ENCODE results near the gene GFPT2.
A peak's percentile ranks its signal among the peaks of the same experiment; 100 is the strongest.

The GFPT2 gene

GRCh38 chr5:180353048-180353979, at the start of gene GFPT2:
TSS of gene GFPT2 (minus strand) at chr5:180353336. CDS start at chr5:180353217, 119 bp downstream.
- peak; percentile 76 for DNase-seq

- DNase-seq, result no peak
Measured at GRCh38 chr5:180402716-180403115, 49.6 kb upstream of the GFPT2 start.

DNA sequence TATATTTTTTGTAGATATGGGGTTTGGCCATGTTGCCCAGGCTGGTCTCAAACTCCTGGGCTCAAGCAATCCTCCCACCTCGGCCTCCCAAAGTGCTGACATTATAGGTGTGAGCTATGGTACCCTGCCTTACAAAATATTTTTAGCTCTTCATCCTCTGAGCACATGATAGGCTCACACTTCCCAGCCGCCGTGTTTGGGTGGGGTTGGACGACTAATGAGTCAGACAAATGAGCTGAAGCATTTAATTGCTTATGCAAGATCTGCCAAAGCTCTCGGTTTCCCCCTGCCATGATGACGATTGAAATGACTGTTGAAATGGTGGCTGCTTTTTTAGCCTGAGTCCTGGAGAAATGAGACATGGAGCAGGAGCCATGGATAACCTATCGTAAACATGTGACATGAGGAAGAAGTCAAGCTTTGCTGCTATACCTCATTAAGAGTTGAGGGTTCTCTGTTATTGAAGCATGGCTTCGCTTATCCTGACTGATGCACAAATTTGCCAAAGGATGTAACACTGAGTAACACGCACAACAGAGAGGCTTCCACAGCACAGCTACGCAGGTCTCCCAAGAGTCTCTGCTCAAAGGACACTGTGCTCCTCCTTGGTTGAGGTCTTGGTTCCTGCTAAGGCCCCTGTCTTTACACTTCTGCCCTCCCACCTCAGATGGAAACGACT, 48.2 kb upstream of the GFPT2 start:
- no peak for DNase-seq

GRCh38 chr5:180400416-180400815, 47.3 kb upstream of the GFPT2 start:
- DNase-seq, result no peak

GRCh38 chr5:180399401-180400215, 46.5 kb upstream of the GFPT2 start:
- DNase-seq, result no peak

- no peak for DNase-seq
Measured at GRCh38 chr5:180396926-180397325, 43.8 kb upstream of the GFPT2 start.

GRCh38 chr5:180395540-180396274, 42.6 kb upstream of the GFPT2 start:
- DNase-seq, result no peak

DNA sequence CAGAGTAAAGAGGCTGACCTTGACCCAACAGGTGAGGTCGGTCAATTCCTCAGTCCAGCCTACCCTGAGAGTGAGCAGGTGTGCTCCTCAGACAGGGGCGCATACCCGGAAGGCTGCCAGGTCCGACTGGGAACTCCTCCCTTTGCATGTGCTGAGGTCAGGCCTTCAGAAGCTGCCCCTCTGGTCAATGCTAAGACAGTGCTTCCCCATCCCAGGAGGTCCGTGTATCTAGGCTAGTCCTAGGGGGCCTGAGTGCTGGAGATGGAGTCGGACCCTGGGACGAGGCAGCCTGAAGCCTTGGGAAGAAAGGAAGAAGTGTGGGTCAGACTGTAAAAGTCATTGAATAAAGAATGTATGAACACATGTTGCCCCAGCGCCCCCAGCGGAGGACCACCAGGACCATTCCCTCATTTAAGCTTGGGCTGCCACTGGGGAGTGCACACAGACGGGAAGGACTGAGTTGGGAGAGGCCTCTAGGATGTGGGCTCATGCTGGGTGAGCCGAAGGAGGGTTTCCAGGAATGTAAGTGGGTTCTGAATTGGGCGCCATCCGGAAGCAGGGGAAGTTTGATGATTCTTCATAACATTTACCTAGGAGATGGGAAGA, 41.0 kb upstream of the GFPT2 start:
- DNase-seq, result no peak

GRCh38 chr5:180391276-180391675, 38.1 kb upstream of the GFPT2 start:
- DNase-seq, result no peak

DNA sequence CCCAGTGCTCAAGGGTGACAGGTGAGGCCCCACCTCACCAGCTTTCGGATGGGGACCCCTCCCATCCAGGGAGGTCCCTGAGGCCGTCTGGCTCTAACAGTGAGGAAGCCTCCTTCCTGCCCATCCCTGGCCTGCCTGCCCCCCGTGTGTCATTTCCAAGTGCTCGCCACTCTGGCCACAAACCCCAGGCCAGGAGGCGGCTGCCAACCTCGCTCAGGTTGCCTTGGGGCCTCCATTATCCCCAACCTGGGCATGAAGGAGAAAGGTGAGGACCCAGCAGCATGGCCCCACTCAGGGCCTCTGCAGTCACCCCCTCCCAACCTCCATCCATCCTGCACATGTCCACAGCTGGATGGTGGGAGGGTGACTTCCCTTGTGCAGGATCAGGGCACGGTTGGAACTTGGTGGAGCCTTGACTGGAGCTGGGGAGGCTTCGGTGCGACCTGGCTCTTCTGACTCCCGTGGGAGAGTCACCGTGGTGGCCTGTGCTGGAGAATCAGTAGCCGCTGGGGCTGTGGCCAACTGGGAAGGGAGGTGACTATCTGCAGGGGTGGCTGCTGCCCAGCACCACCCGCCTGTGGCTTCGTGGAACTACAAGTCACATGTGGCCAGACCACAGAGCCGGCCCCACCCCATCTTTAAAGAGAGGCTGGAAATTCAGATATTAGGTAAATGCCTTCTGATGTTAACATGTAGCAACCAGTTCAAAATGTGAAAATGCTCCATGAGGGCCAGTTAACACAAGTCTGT, 37.5 kb upstream of the GFPT2 start:
- no peak for DNase-seq

GRCh38 chr5:180389252-180390101, 36.3 kb upstream of the GFPT2 start:
- DNase-seq, result no peak

DNA sequence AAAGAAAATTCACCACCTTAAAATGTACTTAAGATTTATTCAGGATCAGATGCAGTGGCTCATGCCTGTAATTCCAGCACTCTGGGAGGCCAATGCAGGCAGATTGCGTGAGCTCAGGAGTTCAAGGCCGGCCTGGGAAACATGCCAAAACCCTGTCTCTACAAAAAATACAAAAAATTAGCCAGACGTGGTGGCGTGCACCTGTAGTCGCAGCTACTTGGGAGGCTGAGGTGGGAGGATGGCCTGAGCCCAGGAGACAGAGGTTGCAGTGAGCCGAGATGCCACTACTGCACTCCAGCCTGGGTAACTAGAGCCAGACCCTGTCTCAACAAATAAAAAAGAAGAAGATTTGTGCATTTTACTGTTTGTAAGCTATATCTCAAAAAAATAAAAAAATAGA, 34.7 kb upstream of the GFPT2 start:
- no peak for DNase-seq

GRCh38 chr5:180382926-180383325, 29.8 kb upstream of the GFPT2 start:
- no peak for DNase-seq

DNA sequence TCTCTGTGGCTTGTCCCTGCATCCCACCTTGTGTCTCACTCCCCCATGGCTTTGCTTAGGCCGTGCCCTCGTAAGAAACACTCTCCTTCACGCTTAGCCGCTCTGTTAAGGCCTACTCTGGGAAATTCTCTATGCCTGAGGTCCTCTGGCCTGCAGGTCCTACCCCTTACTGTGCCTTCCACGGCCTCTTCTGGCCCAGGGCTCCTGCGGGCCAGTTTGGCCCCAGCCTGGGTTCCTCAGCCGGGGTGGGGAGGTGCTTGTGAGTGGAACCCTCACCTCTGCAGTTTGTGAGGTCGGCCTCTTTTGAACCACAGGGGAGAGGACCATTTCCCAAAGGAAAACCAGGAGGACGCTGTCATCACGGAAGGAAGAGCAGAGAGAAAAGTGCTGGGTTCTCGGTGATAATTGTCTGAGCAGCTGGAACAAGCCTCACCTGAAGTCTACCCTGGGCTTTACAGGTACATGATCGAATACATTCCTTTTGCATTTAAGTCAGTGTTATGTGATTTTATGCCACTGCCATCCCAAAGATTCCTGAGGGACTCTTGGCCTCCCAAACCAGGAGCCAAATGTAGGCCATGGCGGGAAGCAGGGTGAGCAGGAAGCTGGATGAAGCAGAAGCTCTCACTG, 28.8 kb upstream of the GFPT2 start:
- no peak for DNase-seq

DNA sequence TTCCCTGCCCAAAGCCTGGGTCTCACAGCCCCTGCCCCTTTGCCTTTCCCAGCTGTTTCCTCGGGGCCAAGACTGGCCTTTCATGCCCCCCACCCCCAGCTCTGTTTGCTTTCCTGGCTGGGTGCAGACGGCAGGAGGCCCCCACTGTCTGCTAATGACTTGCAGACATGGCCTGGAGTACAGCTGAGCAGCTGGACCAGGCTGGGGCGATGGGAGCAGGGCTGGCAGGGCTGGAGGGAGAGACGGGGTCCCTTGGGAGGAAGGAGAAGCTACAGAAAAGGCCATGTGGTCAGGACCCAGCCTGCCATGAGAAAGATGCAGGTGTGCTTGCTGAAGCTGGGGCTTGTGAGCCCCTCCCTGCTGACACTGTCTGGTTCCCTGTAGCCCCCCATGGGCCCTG, 28.3 kb upstream of the GFPT2 start:
- no peak for DNase-seq

DNA sequence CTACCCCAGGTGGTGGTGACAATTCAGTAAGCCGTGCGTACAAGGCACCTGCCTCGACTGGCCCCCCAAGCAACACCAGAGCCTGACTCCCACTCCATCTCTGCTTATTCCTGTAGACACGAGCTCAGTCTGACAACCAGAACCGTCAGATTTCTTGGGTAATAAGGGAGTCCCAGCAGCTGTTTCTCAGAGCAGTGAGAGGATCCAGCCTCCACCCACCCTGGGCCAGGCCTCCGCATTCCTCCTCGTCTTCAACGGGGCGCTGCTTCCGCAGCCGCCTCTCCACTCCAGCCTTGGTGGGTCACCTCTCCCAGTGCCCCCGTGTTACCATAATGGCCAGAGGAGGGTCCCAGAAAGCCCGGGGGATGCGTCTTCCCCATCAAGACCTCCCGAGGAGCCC, 27.7 kb upstream of the GFPT2 start:
- DNase-seq, result no peak

- no peak for DNase-seq
Measured at GRCh38 chr5:180380441-180380840, 27.3 kb upstream of the GFPT2 start.

DNA sequence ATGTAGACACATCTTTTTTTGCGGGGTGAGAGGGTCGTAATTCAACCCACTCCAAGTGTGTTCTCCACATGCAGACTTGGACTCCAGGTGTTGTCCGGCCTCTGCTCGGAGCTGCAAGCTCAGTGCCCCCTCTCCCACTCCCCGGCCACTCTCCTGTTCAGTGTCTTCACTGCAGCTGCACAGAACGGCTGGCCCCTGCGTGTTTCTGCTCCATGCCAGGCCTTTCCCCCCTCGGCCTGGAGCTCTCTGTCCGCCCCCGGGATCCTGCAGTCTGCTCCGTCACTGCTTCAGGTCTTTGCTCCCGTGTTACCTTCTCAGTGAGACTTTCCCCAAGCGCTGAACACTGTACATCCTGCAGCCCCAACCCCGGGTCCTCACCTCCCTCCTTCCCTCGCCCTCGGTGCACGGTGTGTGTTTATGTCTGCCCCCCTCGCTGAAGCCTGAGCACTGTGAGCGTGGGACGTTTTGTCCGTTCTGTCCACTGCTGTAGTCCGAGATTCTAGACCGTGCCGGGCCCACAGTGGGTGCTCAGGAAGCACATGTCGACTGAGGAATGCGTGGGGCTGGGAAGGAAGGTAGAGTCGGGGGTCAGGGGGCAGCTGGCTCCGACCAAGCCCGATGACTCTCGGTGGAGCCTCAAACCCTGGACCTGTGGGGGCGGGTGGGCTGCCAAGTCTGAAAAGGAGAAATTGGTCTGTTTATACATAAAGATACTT, 26.4 kb upstream of the GFPT2 start:
- DNase-seq, result no peak

Measured in CD4-positive, alpha-beta T cell treated with Interleukin-4 for 4 hours (primary cell).